IgD-negative memory B cell (primary cell): ENCODE measurements around the gene GIPR. TPM values are rescaled to one million over a fixed set of nuclear protein-coding genes. Genes with fewer than 3 reads are reported as not detected.

Experiments
- H3K27ac Mint-ChIP-seq, 3 donors: one replicate each; pipeline ENCODE4 v1.8.0; 2020 to 2022; ENCODE audit warnings: mild to moderate bottlenecking in 3 of 3, mixed read lengths in 3 of 3, moderate library complexity in 1 of 3
- H3K27me3 Mint-ChIP-seq: one replicate; pipeline ENCODE4 v1.8.0; 2021; ENCODE audit warnings: mixed read lengths
- H3K36me3 Mint-ChIP-seq: one replicate; pipeline ENCODE4 v1.8.0; 2020; ENCODE audit warnings: mild to moderate bottlenecking, mixed read lengths
- H3K4me1 Mint-ChIP-seq, 3 donors: one replicate each; pipeline ENCODE4 v1.8.0; 2020 to 2022; ENCODE audit warnings: mixed read lengths in 3 of 3, mild to moderate bottlenecking in 1 of 3
- H3K4me3 Mint-ChIP-seq, 4 donors: one replicate each; pipeline ENCODE4 v1.8.0; 2020 to 2022; ENCODE audit warnings: mild to moderate bottlenecking in 4 of 4, mixed read lengths in 4 of 4, moderate library complexity in 3 of 4
- H3K9me3 Mint-ChIP-seq, 3 donors: one replicate each; pipeline ENCODE4 v1.8.0; 2020 to 2021; ENCODE audit warnings: mixed read lengths in 3 of 3, mild to moderate bottlenecking in 1 of 3
- polyA plus RNA-seq: library from polyadenylated mRNA; unstranded; fragments of 300-500 nt; fragmentation: Illumina TruSeq; gene quantifications from one replicate; pipeline ENCODE4 v1.2.3, GENCODE V29; 2021

Gene GIPR
- polyA plus RNA-seq, 1 donor from 2014 or later: not detected

GRCh38 chr19:45693106-45693788 is 25.2 kb downstream of the GIPR start:
- Mint-ChIP-seq H3K4me1 (peaks cover 6 to 14% (median 12%) of the 10 kb centered on the region in 3 donors), H3K27me3 (no peaks in the 10 kb centered on the region), H3K9me3 (no peaks in the 10 kb centered on the region), H3K36me3 (peaks cover 3% of the 10 kb centered on the region), H3K4me3 (peak overlapping the region; percentile 88 to 100 (median 98)), H3K27ac (peak overlapping the region; percentile 89 to 98 (median 96))

- Mint-ChIP-seq H3K36me3 (peaks cover 8% of the 10 kb centered on the region), H3K27ac (no peak overlapping the region), H3K4me1 (peaks cover 6 to 9% (median 8%) of the 10 kb centered on the region in 3 donors), H3K9me3 (no peaks in the 10 kb centered on the region), H3K27me3 (no peaks in the 10 kb centered on the region), H3K4me3 (no peak overlapping the region)
These were observed 33.7 kb downstream of the GIPR start for GRCh38 chr19:45701676-45702075.

- H3K4me3 Mint-ChIP-seq: peak overlapping the region in 1 of 4 donors; percentile 57
- H3K27me3 Mint-ChIP-seq: no peaks in the 10 kb centered on the region
- H3K27ac Mint-ChIP-seq: peak overlapping the region in 2 of 3 donors; percentile 39 to 89
- H3K36me3 Mint-ChIP-seq: peaks cover 10% of the 10 kb centered on the region
- peaks cover 12 to 22% (median 17%) of the 10 kb centered on the region in 3 donors for H3K4me1 Mint-ChIP-seq
- no peaks in the 10 kb centered on the region for H3K9me3 Mint-ChIP-seq
These were observed 37.1 kb downstream of the GIPR start for GRCh38 chr19:45705115-45705514.

GRCh38 chr19:45705710-45706415 is 37.8 kb downstream of the GIPR start:
- Mint-ChIP-seq H3K36me3 (peaks cover 9% of the 10 kb centered on the region), H3K4me1 (peaks cover 19 to 25% (median 22%) of the 10 kb centered on the region in 3 donors), H3K27me3 (no peaks in the 10 kb centered on the region), H3K9me3 (no peaks in the 10 kb centered on the region), H3K27ac (peak overlapping the region; percentile 92 to 97 (median 95)), H3K4me3 (peak overlapping the region; percentile 63 to 92 (median 84))

GRCh38 chr19:45710356-45711130 is 42.5 kb downstream of the GIPR start:
- H3K4me1 Mint-ChIP-seq: peaks cover 20 to 30% (median 23%) of the 10 kb centered on the region in 3 donors
- H3K27ac Mint-ChIP-seq: peak overlapping the region; percentile 17 to 76 (median 74)
- H3K4me3 Mint-ChIP-seq: peak overlapping the region in 2 of 4 donors; percentile 43 to 78
- H3K36me3 Mint-ChIP-seq: peaks cover 2% of the 10 kb centered on the region
- H3K9me3 Mint-ChIP-seq: no peaks in the 10 kb centered on the region
- H3K27me3 Mint-ChIP-seq: no peaks in the 10 kb centered on the region

GRCh38 chr19:45711851-45712698 is 44.1 kb downstream of the GIPR start:
- peaks cover 25 to 33% (median 25%) of the 10 kb centered on the region in 3 donors for H3K4me1 Mint-ChIP-seq
- H3K9me3 Mint-ChIP-seq: no peaks in the 10 kb centered on the region
- H3K27me3 Mint-ChIP-seq: no peaks in the 10 kb centered on the region
- no peak overlapping the region for H3K27ac Mint-ChIP-seq
- H3K36me3 Mint-ChIP-seq: peaks cover 2% of the 10 kb centered on the region
- no peak overlapping the region for H3K4me3 Mint-ChIP-seq

- H3K9me3 Mint-ChIP-seq: no peaks in the 10 kb centered on the region
- peaks cover 4% of the 10 kb centered on the region for H3K36me3 Mint-ChIP-seq
- H3K4me1 Mint-ChIP-seq: peaks cover 27 to 33% (median 27%) of the 10 kb centered on the region in 3 donors
- no peaks in the 10 kb centered on the region for H3K27me3 Mint-ChIP-seq
- H3K4me3 Mint-ChIP-seq: no peak overlapping the region
- no peak overlapping the region for H3K27ac Mint-ChIP-seq
These were observed 44.7 kb downstream of the GIPR start for GRCh38 chr19:45712699-45713067.

- H3K4me1 Mint-ChIP-seq: peaks cover 27 to 37% (median 28%) of the 10 kb centered on the region in 3 donors
- H3K36me3 Mint-ChIP-seq: peaks cover 4% of the 10 kb centered on the region
- H3K27me3 Mint-ChIP-seq: no peaks in the 10 kb centered on the region
- H3K4me3 Mint-ChIP-seq: no peak overlapping the region
- H3K9me3 Mint-ChIP-seq: no peaks in the 10 kb centered on the region
- H3K27ac Mint-ChIP-seq: no peak overlapping the region
These were observed 45.1 kb downstream of the GIPR start for GRCh38 chr19:45713141-45713540.

- Mint-ChIP-seq H3K27me3 (no peaks in the 10 kb centered on the region), H3K27ac (peak overlapping the region in 1 of 3 donors; percentile 88), H3K4me3 (peak overlapping the region in 3 of 4 donors; percentile 30 to 69 (median 55)), H3K4me1 (peaks cover 27 to 39% (median 34%) of the 10 kb centered on the region in 3 donors), H3K9me3 (peaks cover 0 to 3% (median 0%) of the 10 kb centered on the region in 3 donors), H3K36me3 (peaks cover 9% of the 10 kb centered on the region)
These were observed 47.1 kb downstream of the GIPR start for GRCh38 chr19:45715139-45715538.

- Mint-ChIP-seq H3K4me1 (peaks cover 21 to 35% (median 28%) of the 10 kb centered on the region in 3 donors), H3K27me3 (no peaks in the 10 kb centered on the region), H3K36me3 (peaks cover 9% of the 10 kb centered on the region), H3K9me3 (peaks cover 0 to 3% (median 0%) of the 10 kb centered on the region in 3 donors), H3K4me3 (peak overlapping the region; percentile 88 to 99 (median 96)), H3K27ac (peak overlapping the region; percentile 84 to 98 (median 97))
These were observed 48.5 kb downstream of the GIPR start for GRCh38 chr19:45716359-45717130.

- Mint-ChIP-seq H3K36me3 (peaks cover 9% of the 10 kb centered on the region), H3K27ac (peak overlapping the region; percentile 84 to 98 (median 97)), H3K27me3 (no peaks in the 10 kb centered on the region), H3K4me1 (peaks cover 21 to 37% (median 28%) of the 10 kb centered on the region in 3 donors), H3K4me3 (peak overlapping the region; percentile 88 to 99 (median 96)), H3K9me3 (peaks cover 0 to 3% (median 0%) of the 10 kb centered on the region in 3 donors)
These were observed 49.3 kb downstream of the GIPR start for GRCh38 chr19:45717131-45717982.

GRCh38 chr19:45717983-45718650 is 50.1 kb downstream of the GIPR start:
- peaks cover 21 to 37% (median 28%) of the 10 kb centered on the region in 3 donors for H3K4me1 Mint-ChIP-seq

More at GRCh38 chr19:45717983-45718650, 50.1 kb downstream of the GIPR start:
- Mint-ChIP-seq H3K9me3 (peaks cover 0 to 3% (median 0%) of the 10 kb centered on the region in 3 donors), H3K4me3 (peak overlapping the region; percentile 78 to 96 (median 92)), H3K27ac (peak overlapping the region; percentile 84 to 98 (median 97)), H3K36me3 (peaks cover 11% of the 10 kb centered on the region), H3K27me3 (no peaks in the 10 kb centered on the region)
